AG08395 (cell line): ENCODE measurements around the gene ADCY10.
"Not testable (repeated sequence)": the region's sequence is repeated elsewhere in the genome, so short reads cannot be mapped to it uniquely, and the experiment has no call there.

ENCODE experiments used
- DNase-seq: peaks from one replicate; pipeline ENCODE4 v3.0.0; 2012; ENCODE audit warnings: mixed read lengths, low spot score

The ADCY10 gene

GRCh38 chr1:167887187-167887586 is 26.7 kb downstream of the ADCY10 start:
- DNase-seq, result not testable (repeated sequence)

GRCh38 chr1:167882376-167882775 is 31.6 kb downstream of the ADCY10 start:
- no peak for DNase-seq

- no peak for DNase-seq
These were observed 32.1 kb downstream of the ADCY10 start for GRCh38 chr1:167881786-167882185.

- DNase-seq, result no peak
These were observed 32.9 kb downstream of the ADCY10 start for GRCh38 chr1:167881069-167881468.

GRCh38 chr1:167880580-167881021 is 33.3 kb downstream of the ADCY10 start:
- DNase-seq, result no peak

GRCh38 chr1:167879508-167879907 is 34.4 kb downstream of the ADCY10 start:
- no peak for DNase-seq

- DNase-seq, result no peak
These were observed 35.4 kb downstream of the ADCY10 start for GRCh38 chr1:167878372-167879160.

- DNase-seq, result no peak
These were observed 37.2 kb downstream of the ADCY10 start for GRCh38 chr1:167876597-167877175.

GRCh38 chr1:167871331-167871730 is 42.6 kb downstream of the ADCY10 start:
- no peak for DNase-seq

- not testable (repeated sequence) for DNase-seq
These were observed 44.6 kb downstream of the ADCY10 start for GRCh38 chr1:167869157-167870001.

- DNase-seq, result not testable (repeated sequence)
These were observed 47.1 kb downstream of the ADCY10 start for GRCh38 chr1:167866739-167867414.

GRCh38 chr1:167866326-167866725 is 47.6 kb downstream of the ADCY10 start:
- DNase-seq, result not testable (repeated sequence)

GRCh38 chr1:167865804-167866308 is 48.1 kb downstream of the ADCY10 start:
- not testable (repeated sequence) for DNase-seq

GRCh38 chr1:167865193-167865592 is 48.7 kb downstream of the ADCY10 start:
- DNase-seq, result not testable (repeated sequence)

- no peak for DNase-seq
These were observed 49.4 kb downstream of the ADCY10 start for GRCh38 chr1:167864392-167865032.

- no peak for DNase-seq
These were observed 50.0 kb downstream of the ADCY10 start for GRCh38 chr1:167863921-167864279.

- not testable (repeated sequence) for DNase-seq
These were observed 50.6 kb downstream of the ADCY10 start for GRCh38 chr1:167863191-167863920.

- peak; percentile 36 for DNase-seq
These were observed 51.4 kb downstream of the ADCY10 start for GRCh38 chr1:167862432-167863076.

GRCh38 chr1:167861664-167862381 is 52.1 kb downstream of the ADCY10 start:
- no peak for DNase-seq
